CD4-positive, alpha-beta T cell treated with Interleukin-6 for 4 hours (primary cell): Measurements from ENCODE around the gene UMODL1.

Experiments used
- DNase-seq: peaks from one replicate; pipeline ENCODE4 v3.0.0-alpha.2; 2020; ENCODE audit warnings: mixed read lengths

UMODL1 gene

GRCh38 chr21:42117967-42118780 lies 47.1 kb downstream of the UMODL1 start:
- DNase-seq, result no peak

DNA sequence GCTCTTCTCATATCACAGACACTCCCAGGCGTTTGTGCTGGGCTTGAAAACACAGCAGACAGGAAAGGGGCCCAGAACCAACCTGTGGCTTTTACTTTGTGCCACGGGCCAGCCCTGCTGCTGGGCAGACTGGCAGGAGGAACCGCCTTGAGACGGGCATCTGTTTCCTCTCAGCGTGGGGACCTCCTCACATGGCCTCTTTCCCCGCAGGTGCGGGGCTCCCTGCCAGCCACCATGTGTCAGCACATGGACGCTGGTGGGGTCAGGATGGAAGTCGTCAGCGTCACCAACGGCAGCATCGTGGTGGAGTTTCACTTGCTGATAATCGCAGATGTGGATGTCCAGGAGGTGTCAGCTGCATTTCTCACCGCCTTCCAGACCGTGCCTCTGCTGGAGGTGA lies 47.8 kb downstream of the UMODL1 start:
- DNase-seq, result no peak

- no peak for DNase-seq
These were observed 49.2 kb downstream of the UMODL1 start for GRCh38 chr21:42120101-42120902.

GRCh38 chr21:42120903-42121535 lies 49.9 kb downstream of the UMODL1 start:
- DNase-seq, result no peak

- no peak for DNase-seq
These were observed 50.7 kb downstream of the UMODL1 start for GRCh38 chr21:42121794-42122193.

- no peak for DNase-seq
These were observed 51.3 kb downstream of the UMODL1 start for GRCh38 chr21:42122398-42122797.

- DNase-seq, result no peak
These were observed 51.7 kb downstream of the UMODL1 start for GRCh38 chr21:42122808-42123207.

GRCh38 chr21:42123219-42123908 lies 52.2 kb downstream of the UMODL1 start:
- DNase-seq, result no peak

GRCh38 chr21:42124081-42124480 lies 53.0 kb downstream of the UMODL1 start:
- DNase-seq, result no peak

DNA sequence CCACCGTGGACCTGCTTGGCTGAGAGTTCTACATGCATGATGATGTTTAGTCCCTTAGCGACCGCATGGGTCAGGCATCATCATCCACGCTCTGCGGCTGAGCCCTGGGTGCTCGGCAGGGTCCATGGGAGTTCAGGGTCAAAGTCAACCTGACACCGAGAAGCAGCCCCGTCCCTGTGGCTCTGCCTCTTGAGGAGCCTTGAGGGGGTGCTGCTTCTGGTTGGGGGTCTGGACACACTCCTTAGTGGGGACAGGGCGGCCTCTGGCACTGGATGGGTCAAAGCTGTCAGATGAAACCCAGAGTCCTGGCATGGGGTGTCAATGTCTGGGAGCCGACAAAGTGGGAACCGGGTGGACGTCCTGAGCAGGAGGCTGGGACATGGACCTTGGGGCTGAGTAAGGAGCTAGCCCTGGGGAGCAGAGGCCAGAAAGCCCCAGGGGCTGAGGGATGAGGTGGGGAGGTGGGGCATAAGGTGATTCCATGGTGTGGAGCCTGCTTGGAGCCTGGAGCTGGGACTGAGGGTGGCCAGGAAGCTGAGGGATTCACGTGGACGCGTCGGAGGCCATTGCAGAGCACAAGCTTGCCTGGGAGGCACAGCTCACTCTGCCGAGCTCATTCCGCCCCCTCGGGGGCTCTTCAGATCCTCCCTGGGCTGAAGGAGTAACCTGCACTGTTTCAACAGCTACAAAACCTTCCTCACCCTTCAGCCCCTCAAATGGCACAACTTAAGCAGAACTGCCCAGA lies 53.9 kb downstream of the UMODL1 start:
- DNase-seq, result no peak

DNA sequence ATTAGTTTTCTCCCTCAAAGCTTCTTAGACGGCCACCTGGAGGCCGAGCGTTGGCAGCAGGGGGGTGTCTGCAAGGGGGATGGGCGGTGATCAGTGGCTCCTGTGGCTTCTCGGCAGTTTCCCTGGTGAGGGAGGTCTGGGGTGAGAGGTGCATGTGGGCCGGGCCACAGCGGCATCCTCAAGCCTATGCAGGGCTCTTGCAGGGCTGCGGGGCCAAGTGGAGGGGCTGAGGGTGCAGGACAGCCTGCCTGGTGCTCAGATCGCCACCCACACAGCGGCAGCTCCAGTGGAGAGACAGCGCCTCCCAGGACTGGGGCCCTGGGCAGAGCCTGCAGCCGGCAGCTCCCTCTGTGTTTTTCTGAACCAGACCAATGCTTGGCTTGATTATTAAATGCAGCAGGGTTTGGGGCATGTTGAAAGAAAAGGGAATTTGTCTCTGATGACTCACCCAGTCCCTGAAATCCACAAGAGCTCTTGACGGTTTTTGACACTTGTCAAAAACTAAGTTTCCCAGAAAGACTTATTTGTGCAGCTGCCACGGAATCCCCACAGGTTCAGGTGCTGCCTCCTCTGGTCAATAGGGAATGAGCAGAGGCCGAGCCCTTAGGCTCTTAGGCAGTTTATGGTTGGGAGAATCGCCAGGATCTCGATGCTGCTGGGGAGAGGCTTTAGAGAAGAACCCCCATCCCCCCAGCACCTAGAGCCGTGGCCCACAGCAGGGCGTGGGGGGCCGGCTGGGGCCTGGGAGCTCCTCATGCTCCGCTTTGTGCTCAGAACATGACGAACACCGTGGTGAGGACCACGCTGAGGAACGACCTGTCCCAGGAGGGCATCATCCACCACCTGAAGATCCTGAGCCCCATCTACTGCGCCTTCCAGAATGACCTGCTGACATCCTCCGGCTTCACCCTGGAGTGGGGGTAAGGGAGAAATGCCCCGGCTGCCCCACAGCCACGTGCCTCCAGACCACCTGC lies 54.7 kb downstream of the UMODL1 start:
- no peak for DNase-seq

GRCh38 chr21:42127164-42128150 lies 56.3 kb downstream of the UMODL1 start:
- DNase-seq, result no peak

DNA sequence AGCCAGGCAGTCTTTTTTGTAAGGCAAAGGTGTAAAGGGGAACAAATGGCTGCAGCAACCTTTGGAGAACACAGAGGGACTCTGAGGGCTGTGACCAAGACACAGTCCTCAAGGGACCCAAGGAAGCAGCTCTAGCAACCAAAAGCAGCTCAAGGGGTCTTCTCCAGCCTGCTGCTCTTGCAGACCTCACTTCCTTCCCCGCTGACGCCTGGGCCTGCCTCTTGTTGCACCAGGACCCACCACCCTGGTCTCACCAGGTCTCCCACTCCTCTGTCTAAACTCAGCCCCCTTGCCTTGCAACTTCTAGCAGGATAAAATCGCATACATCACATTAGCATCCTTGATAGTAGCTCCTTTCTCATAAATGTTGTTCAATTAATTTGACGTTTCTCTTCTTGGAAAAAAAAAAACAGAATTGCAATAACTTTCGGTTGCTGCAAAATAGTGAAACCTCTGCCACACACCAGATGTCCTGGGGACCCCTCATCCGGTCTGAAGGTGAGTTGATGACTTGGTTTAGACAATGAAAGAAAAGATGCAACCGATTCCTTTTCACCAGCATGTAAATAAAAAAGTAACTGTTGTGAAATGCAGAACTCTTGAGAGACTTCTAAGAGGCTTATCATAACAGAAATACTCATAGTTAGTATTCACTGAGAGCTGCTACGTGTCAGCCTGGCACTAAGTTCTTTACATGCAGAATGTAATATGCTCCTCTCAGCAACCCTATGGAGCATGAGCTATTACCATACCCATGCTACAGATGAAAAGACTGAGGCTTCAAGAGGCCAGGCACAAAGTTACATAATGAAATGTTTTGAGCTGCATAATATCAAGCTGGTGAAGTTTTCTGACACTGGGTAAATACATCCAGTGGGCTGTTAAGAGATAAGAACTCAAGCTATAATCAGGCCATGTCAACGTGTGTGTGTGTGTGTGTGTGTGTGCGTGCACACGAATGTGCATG lies 58.5 kb downstream of the UMODL1 start:
- no peak for DNase-seq

- no peak for DNase-seq
These were observed 59.3 kb downstream of the UMODL1 start for GRCh38 chr21:42130441-42130840.

DNA sequence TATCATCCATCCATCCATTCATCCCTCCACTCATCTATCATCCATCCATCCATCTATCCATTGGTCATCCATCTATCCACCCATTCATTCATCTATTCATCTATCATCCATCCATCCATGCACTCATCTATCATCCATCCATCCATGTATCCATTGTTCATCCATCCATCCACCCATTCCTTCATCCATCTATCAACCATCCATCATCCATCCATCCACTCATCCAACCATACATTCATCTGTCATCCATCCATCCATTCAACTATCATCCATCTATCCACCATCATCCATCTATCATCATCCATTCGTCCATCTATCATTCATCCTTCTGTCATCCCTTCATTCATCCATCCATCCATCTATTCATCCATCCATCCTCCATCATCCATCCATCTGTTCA lies 61.1 kb downstream of the UMODL1 start:
- no peak for DNase-seq

DNA sequence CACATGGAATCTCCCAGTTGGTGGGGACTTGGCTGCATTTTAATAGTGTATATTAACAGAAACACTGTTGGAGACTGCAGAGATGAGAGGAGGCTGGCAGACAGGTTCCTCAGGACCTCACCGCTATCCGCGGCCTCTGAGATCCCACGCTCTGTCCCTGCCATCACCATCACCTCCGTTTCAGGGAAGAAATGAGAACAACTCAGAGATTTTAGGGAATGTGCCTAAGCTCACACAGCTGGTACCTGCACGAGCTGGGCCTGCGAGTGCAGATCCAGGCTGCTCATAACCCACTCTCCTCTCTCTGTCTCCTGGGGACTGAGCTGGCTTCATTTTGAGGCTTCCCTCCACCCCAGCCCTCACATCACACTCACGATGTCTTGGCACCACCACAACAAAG lies 62.0 kb downstream of the UMODL1 start:
- no peak for DNase-seq

- DNase-seq, result no peak
These were observed 64.4 kb downstream of the UMODL1 start for GRCh38 chr21:42135386-42136052.
